ENCODE data around the gene TAS2R13. TPM values are rescaled to one million over a fixed set of nuclear protein-coding genes. Genes with fewer than 3 reads are reported as not detected.

Gene TAS2R13
- polyA plus RNA-seq, 10 donors = 0.11 to 0.18 (median 0.15) TPM; not detected in 7

- DNase-seq = no peak
Measured at GRCh38 chr12:10873378-10873777, 36.0 kb downstream of the TAS2R13 start.

GRCh38 chr12:10867381-10867780 lies 42.0 kb downstream of the TAS2R13 start:
- no peak for DNase-seq

DNA sequence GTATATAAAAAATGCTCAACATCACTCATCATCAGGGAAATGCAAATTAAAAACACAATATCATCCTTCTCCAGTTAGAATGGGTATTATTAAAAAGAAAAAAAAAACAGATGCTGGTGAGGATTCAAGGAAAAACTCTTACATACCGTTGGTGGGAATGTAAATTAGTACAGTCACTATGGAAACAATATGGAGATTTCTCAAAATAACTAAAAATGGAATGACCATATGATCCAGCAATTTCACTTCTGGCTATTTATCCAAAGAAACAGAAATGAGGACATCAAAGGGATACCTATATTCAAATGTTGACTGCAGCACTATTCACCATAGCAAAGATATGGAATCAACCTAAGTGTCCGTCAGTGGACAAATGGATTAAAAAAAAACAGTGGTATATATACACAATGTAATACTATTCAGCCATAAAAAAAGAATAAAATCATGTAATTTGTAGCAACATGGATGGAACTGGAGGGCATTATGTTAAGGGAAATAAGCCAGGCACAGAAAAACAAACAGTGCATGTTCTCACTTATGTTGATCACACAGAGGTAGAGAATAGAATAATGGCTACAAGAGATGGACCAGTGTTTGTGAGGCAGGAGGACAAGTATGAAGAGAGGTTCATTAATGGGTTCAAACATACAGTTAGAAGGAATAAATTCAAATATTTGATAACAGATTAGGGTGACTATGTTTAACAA lies 45.7 kb downstream of the TAS2R13 start:
- DNase-seq = no peak

- no peak for DNase-seq
Measured at GRCh38 chr12:10861366-10861765, 48.0 kb downstream of the TAS2R13 start.

Other genes starting within 250 kb of the TAS2R13 start
- gene STYK1, start 235.5 kb downstream of the TAS2R13 start, polyA plus RNA-seq (ENCODE audit: insufficient read length in 10 of 10) = under 1 TPM in 3 of 10 donors, not detected in 7; 0.07 to 0.19 (median 0.14) TPM
- gene YBX3, start 186.2 kb downstream of the TAS2R13 start, polyA plus RNA-seq (ENCODE audit: insufficient read length in 10 of 10) = 1,000 to 10,000 TPM in 2 of 10 donors, 100 to 1,000 TPM in 8; 583 to 1,085 (median 921) TPM
- gene TAS2R7, start 106.9 kb downstream of the TAS2R13 start, polyA plus RNA-seq (ENCODE audit: insufficient read length in 10 of 10) = not detected
- gene TAS2R8, start 102.3 kb downstream of the TAS2R13 start, polyA plus RNA-seq (ENCODE audit: insufficient read length in 10 of 10) = not detected
- gene TAS2R9, start 99.4 kb downstream of the TAS2R13 start, polyA plus RNA-seq (ENCODE audit: insufficient read length in 10 of 10) = not detected
- 1 to 10 TPM in 5 of 10 donors, under 1 TPM in 5; 0.30 to 1.5 (median 0.99) TPM for gene TAS2R10, start 83.2 kb downstream of the TAS2R13 start, polyA plus RNA-seq (ENCODE audit: insufficient read length in 10 of 10)
- 1 to 10 TPM; 1.1 to 9.2 (median 2.6) TPM for gene PRR4, start 60.1 kb downstream of the TAS2R13 start, polyA plus RNA-seq (ENCODE audit: insufficient read length in 10 of 10)
- 10 to 100 TPM in 3 of 10 donors, 1 to 10 TPM in 7; 5.1 to 12.9 (median 7.5) TPM for gene PRH1, start 25.3 kb downstream of the TAS2R13 start, polyA plus RNA-seq (ENCODE audit: insufficient read length in 10 of 10)
- gene PRH2, start 19.7 kb upstream of the TAS2R13 start, polyA plus RNA-seq (ENCODE audit: insufficient read length in 10 of 10) = under 1 TPM in 3 of 10 donors, not detected in 7; 0.35 to 0.85 (median 0.38) TPM
- gene TAS2R14, start 29.7 kb upstream of the TAS2R13 start, polyA plus RNA-seq (ENCODE audit: insufficient read length in 10 of 10) = 1 to 10 TPM; 1.6 to 5.7 (median 2.8) TPM
- under 1 TPM in 2 of 10 donors, not detected in 8; 0.28 to 0.29 TPM for gene TAS2R50, start 77.3 kb upstream of the TAS2R13 start, polyA plus RNA-seq (ENCODE audit: insufficient read length in 10 of 10)
- gene TAS2R20, start 88.7 kb upstream of the TAS2R13 start, polyA plus RNA-seq (ENCODE audit: insufficient read length in 10 of 10) = 1 to 10 TPM in 4 of 10 donors, under 1 TPM in 6; 0.49 to 3.7 (median 0.96) TPM
- 1 to 10 TPM in 5 of 10 donors, under 1 TPM in 5; 0.65 to 2.4 (median 1.0) TPM for gene TAS2R19, start 113.1 kb upstream of the TAS2R13 start, polyA plus RNA-seq (ENCODE audit: insufficient read length in 10 of 10)
- gene TAS2R31, start 121.8 kb upstream of the TAS2R13 start, polyA plus RNA-seq (ENCODE audit: insufficient read length in 10 of 10) = 1 to 10 TPM in 5 of 10 donors, under 1 TPM in 5; 0.65 to 2.1 (median 1.0) TPM
- gene TAS2R46, start 152.7 kb upstream of the TAS2R13 start, polyA plus RNA-seq (ENCODE audit: insufficient read length in 10 of 10) = under 1 TPM in 2 of 10 donors, not detected in 8; 0.19 to 0.26 TPM
- gene TAS2R43, start 182.8 kb upstream of the TAS2R13 start, polyA plus RNA-seq (ENCODE audit: insufficient read length in 10 of 10) = under 1 TPM in 5 of 10 donors, not detected in 5; 0.22 to 0.44 (median 0.30) TPM
- under 1 TPM in 8 of 10 donors, not detected in 2; 0.10 to 0.46 (median 0.14) TPM for gene TAS2R30, start 225.1 kb upstream of the TAS2R13 start, polyA plus RNA-seq (ENCODE audit: insufficient read length in 10 of 10)